ENCODE results near the gene RAB5IF. TPM values are rescaled to one million over a fixed set of nuclear protein-coding genes. Genes with fewer than 3 reads are reported as not detected.

RAB5IF gene
- total and polyA plus RNA-seq, 2 donors (not counting 1 experiment from before 2014, with no cell fraction given): 41.4 to 69.4 TPM

DNA sequence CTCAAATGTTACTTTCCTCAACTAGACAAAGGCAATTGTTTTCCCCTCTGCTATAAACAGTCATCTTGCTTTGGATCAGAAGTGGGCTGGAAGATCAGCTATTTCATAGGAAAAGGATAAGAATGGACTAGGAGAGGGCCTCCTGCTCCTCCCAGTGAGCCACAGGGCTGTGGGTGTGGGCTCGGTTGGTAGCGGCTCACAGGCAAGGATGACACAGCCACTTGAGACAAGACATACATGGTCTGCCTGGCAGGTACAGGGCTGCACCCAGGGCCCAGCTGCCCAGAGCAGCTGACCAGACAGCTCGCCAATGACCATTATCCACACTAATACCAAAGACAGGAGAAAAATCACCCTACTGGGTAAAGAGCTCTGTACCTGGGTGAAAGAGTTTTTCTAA lies 49.4 kb downstream of the RAB5IF start:
- intact Hi-C loops (cut with micrococcal nuclease): no loop called here
- TF ChIP-seq EZH2 (IDR thresholded peaks at IDR 0.05; ENCODE audit: borderline replicate concordance, insufficient read depth, low read depth, low read length, poor library complexity, severe bottlenecking): no peak
- TF ChIP-seq, protein P1, sequence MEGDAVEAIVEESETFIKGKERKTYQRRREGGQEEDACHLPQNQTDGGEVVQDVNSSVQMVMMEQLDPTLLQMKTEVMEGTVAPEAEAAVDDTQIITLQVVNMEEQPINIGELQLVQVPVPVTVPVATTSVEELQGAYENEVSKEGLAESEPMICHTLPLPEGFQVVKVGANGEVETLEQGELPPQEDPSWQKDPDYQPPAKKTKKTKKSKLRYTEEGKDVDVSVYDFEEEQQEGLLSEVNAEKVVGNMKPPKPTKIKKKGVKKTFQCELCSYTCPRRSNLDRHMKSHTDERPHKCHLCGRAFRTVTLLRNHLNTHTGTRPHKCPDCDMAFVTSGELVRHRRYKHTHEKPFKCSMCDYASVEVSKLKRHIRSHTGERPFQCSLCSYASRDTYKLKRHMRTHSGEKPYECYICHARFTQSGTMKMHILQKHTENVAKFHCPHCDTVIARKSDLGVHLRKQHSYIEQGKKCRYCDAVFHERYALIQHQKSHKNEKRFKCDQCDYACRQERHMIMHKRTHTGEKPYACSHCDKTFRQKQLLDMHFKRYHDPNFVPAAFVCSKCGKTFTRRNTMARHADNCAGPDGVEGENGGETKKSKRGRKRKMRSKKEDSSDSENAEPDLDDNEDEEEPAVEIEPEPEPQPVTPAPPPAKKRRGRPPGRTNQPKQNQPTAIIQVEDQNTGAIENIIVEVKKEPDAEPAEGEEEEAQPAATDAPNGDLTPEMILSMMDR (IDR thresholded peaks at IDR 0.05): no peak
- Histone ChIP-seq H3K9ac (ENCODE audit: low read length) (no peak overlapping the region), H3K79me2 (ENCODE audit: control insufficient read depth, insufficient read depth, low read length) (no peaks in the 10 kb centered on the region), H3K36me3 (replicated peaks in 1 of 2; ENCODE audit: control extremely low read depth in 1 of 2, control insufficient read depth in 1 of 2, extremely low read depth in 1 of 2, insufficient read depth in 2 of 2, low read length in 1 of 2) (peaks cover 4 to 26% of the 10 kb centered on the region in 2 experiments), H3K27ac (ENCODE audit: low read length in 2 of 2) (no peak overlapping the region), H2AFZ (ENCODE audit: insufficient read depth, low read depth, low read length, poor library complexity, severe bottlenecking) (no peak overlapping the region), H4K20me1 (ENCODE audit: control insufficient read depth, insufficient read depth, low read length, poor library complexity, severe bottlenecking) (no peaks in the 10 kb centered on the region), H3K27me3 (replicated peaks in 1 of 4; ENCODE audit: control extremely low read depth in 1 of 4, control insufficient read depth in 3 of 4, insufficient read depth in 4 of 4, low read length in 3 of 4) (no peaks in the 10 kb centered on the region), H3K9me3 (ENCODE audit: control extremely low read depth in 1 of 3, control insufficient read depth in 2 of 3, insufficient read depth in 1 of 3, low read length in 2 of 3) (no peaks in the 10 kb centered on the region), H3K4me2 (replicated peaks; ENCODE audit: low read depth, low read length, poor library complexity, severe bottlenecking) (no peak overlapping the region), H3K4me1 (ENCODE audit: control insufficient read depth in 2 of 2, insufficient read depth in 2 of 2, low read length in 2 of 2) (no peaks in the 10 kb centered on the region), H3K4me3 (ENCODE audit: control extremely low read depth in 1 of 5, extremely low read depth in 1 of 5, insufficient read depth in 1 of 5, low read depth in 2 of 5, low read length in 4 of 5) (no peak overlapping the region)
- ATAC-seq (ENCODE audit: low read depth) (no peak), DNase-seq (no peak)
- H3K4me3 Mint-ChIP-seq: no peak overlapping the region
- POLR2A ChIA-PET: no interaction called here
- WGBS (ENCODE audit: insufficient coverage): 100% methylated on average over 2 of the region's 3 CpGs
- no peaks in the 10 kb centered on the region for H3K27me3 Mint-ChIP-seq
- H3K4me1 Mint-ChIP-seq: no peaks in the 10 kb centered on the region
- no peaks in the 10 kb centered on the region for H3K9me3 Mint-ChIP-seq (ENCODE audit: insufficient read depth)
- CTCF ChIA-PET: no interaction called here
- no peak overlapping the region for H3K27ac Mint-ChIP-seq

DNA sequence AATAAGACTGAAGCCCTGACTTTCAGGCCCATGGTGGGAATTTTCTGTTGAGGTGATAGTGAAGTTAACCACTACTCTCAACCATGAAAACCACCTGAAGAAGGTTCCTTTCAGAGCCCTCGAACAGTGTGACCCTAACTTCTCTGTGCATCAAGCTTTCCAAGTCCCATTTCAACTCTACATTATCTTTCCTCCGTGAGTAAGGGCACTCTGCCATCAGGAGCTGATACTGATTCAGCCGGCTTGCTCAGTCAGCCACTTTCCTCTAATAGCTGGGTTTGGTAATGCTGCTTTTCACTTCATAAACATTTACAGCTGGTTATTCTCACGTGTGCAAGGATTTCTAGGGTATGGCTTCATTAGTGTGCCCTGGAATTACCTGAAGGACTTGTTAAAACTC lies 51.2 kb downstream of the RAB5IF start:
- H3K4me3 ChIP-seq (ENCODE audit: control extremely low read depth in 1 of 5, extremely low read depth in 1 of 5, insufficient read depth in 1 of 5, low read depth in 2 of 5, low read length in 4 of 5): no peak overlapping the region
- Mint-ChIP-seq H3K4me3 (no peak overlapping the region), H3K27ac (no peak overlapping the region), H3K4me1 (no peaks in the 10 kb centered on the region), H3K9me3 (ENCODE audit: insufficient read depth) (no peaks in the 10 kb centered on the region), H3K27me3 (no peaks in the 10 kb centered on the region)
- 100% methylated on average over 2 of the region's 4 CpGs for WGBS (ENCODE audit: insufficient coverage)
- no peaks in the 10 kb centered on the region for H3K4me1 ChIP-seq (ENCODE audit: control insufficient read depth in 2 of 2, insufficient read depth in 2 of 2, low read length in 2 of 2)
- CTCF ChIA-PET: interaction anchor here (1.3 kb wide), 1 partner anchor 9 kb away, joined by 4 read pairs; no protein-coding TSS in a partner anchor
- H3K27ac ChIP-seq (ENCODE audit: low read length in 2 of 2): no peak overlapping the region
- no peak overlapping the region for H2AFZ ChIP-seq (ENCODE audit: insufficient read depth, low read depth, low read length, poor library complexity, severe bottlenecking)
- H3K9me3 ChIP-seq (ENCODE audit: control extremely low read depth in 1 of 3, control insufficient read depth in 2 of 3, insufficient read depth in 1 of 3, low read length in 2 of 3): no peaks in the 10 kb centered on the region
- H3K79me2 ChIP-seq (ENCODE audit: control insufficient read depth, insufficient read depth, low read length): no peaks in the 10 kb centered on the region
- no peak overlapping the region for H3K4me2 ChIP-seq (replicated peaks; ENCODE audit: low read depth, low read length, poor library complexity, severe bottlenecking)
- no peak overlapping the region for H3K9ac ChIP-seq (ENCODE audit: low read length)
- H3K27me3 ChIP-seq (replicated peaks in 1 of 4; ENCODE audit: control extremely low read depth in 1 of 4, control insufficient read depth in 3 of 4, insufficient read depth in 4 of 4, low read length in 3 of 4): no peaks in the 10 kb centered on the region
- DNase-seq (no peak), ATAC-seq (ENCODE audit: low read depth) (no peak)
- intact Hi-C loops (cut with micrococcal nuclease): no loop called here
- peaks cover 2 to 27% of the 10 kb centered on the region in 2 experiments for H3K36me3 ChIP-seq (replicated peaks in 1 of 2; ENCODE audit: control extremely low read depth in 1 of 2, control insufficient read depth in 1 of 2, extremely low read depth in 1 of 2, insufficient read depth in 2 of 2, low read length in 1 of 2)
- TF ChIP-seq, protein P1 (IDR thresholded peaks at IDR 0.05): no peak
- TF ChIP-seq EZH2 (IDR thresholded peaks at IDR 0.05; ENCODE audit: borderline replicate concordance, insufficient read depth, low read depth, low read length, poor library complexity, severe bottlenecking): no peak
- POLR2A ChIA-PET: no interaction called here
- no peaks in the 10 kb centered on the region for H4K20me1 ChIP-seq (ENCODE audit: control insufficient read depth, insufficient read depth, low read length, poor library complexity, severe bottlenecking)
